ENCODE data around the gene KANK3. TPM values are rescaled to one million over a fixed set of nuclear protein-coding genes. Genes with fewer than 3 reads are reported as not detected.

KANK3 gene
- total RNA-seq, 1 experiment from 2014 or later = 7.7 TPM

- no peak overlapping the region; a peak in 1 of 5 replicates for H3K4me3 Mint-ChIP-seq
- peaks cover 4% of the 10 kb centered on the region; the same call in 1 of the 2 replicates for H3K4me1 ChIP-seq (ENCODE audit: insufficient read depth, low read length)
These were observed 28.1 kb upstream of the KANK3 start for GRCh38 chr19:8371011-8371804.

More at GRCh38 chr19:8371011-8371804, 28.1 kb upstream of the KANK3 start:
- Histone ChIP-seq H2AFZ (ENCODE audit: low read length) (no peak overlapping the region), H4K8ac (replicated peaks; ENCODE audit: insufficient read length, low read depth, low read length) (no peak overlapping the region), H4K20me1 (ENCODE audit: control insufficient read depth, insufficient read depth, insufficient read length) (no peaks in the 10 kb centered on the region), H4K5ac (ENCODE audit: insufficient read length, low read depth, low read length) (no peak overlapping the region), H3K9me3 (ENCODE audit: control insufficient read depth, low read depth, low read length) (no peaks in the 10 kb centered on the region), H3T11ph (ENCODE audit: low read length) (no peak overlapping the region), H2BK12ac (ENCODE audit: insufficient read length, low read depth, low read length) (no peak overlapping the region), H2BK15ac (ENCODE audit: low read depth, low read length) (no peak overlapping the region), H4K91ac (ENCODE audit: insufficient read length, low read depth, low read length) (no peak overlapping the region), H3K23me2 (ENCODE audit: insufficient read length, low read depth, low read length, poor library complexity, severe bottlenecking) (no peaks in the 10 kb centered on the region), H2AK5ac (ENCODE audit: insufficient read length, low read length) (no peak overlapping the region), H3K79me1 (ENCODE audit: insufficient read depth, low read depth, low read length, poor library complexity, severe bottlenecking) (no peaks in the 10 kb centered on the region), H3K4ac (ENCODE audit: low read depth, low read length) (no peak overlapping the region), H2BK5ac (ENCODE audit: insufficient read length, low read length) (no peak overlapping the region), H3K4me2 (ENCODE audit: insufficient read depth, insufficient read length, low read length) (no peak overlapping the region), H3K23ac (ENCODE audit: insufficient read length, low read depth, low read length) (no peak overlapping the region), H3K9ac (ENCODE audit: extremely low read depth, insufficient read length, low read length) (no peak overlapping the region), H3K27me3 (ENCODE audit: insufficient read depth, low read length) (no peaks in the 10 kb centered on the region), H3K79me2 (ENCODE audit: insufficient read depth, low read length) (no peaks in the 10 kb centered on the region), H3K14ac (ENCODE audit: insufficient read depth, low read length) (no peak overlapping the region), H2BK120ac (ENCODE audit: low read depth, low read length, poor library complexity, severe bottlenecking) (no peak overlapping the region), H3K56ac (ENCODE audit: insufficient read length, low read depth, low read length) (no peak overlapping the region), H3K27ac (ENCODE audit: insufficient read length, low read depth, low read length) (no peak overlapping the region), H3K18ac (ENCODE audit: insufficient read length, low read depth, low read length) (no peak overlapping the region), H2BK20ac (ENCODE audit: low read depth, low read length, poor library complexity, severe bottlenecking) (no peak overlapping the region)
- WGBS (ENCODE audit: extremely low coverage, insufficient read length, low lambda C conversion rate) = no CpG with 5 or more reads among the region's 28 CpGs
- Mint-ChIP-seq H3K27me3 (ENCODE audit: low read depth) (peaks cover 16% of the 10 kb centered on the region), H3K4me1 (peaks cover 17 to 22% of the 10 kb centered on the region in 2 experiments), H3K9me3 (no peaks in the 10 kb centered on the region), H3K27ac (0 out of 7 replicates have a peak overlapping the region, but pooled peaks of 1 of the 3 experiments have one; percentile 7), H3K36me3 (ENCODE audit: insufficient read depth in 1 of 3, low read depth in 3 of 3) (peaks cover 2 to 16% (median 12%) of the 10 kb centered on the region in 3 experiments; a peak in 5 of 7 replicates)
- no peak for DNase-seq
- TF ChIP-seq CTCF (conservative IDR thresholded peaks at IDR 0.05) = no peak
